HepG2 (cell line): ENCODE data around the gene RECQL5. TPM values are rescaled to one million over a fixed set of nuclear protein-coding genes. Genes with fewer than 3 reads are reported as not detected.

Source experiments
- ATAC-seq: fragments of 200-7000 bp; cut with Tn5 transposase; 3 replicates; pipeline ENCODE4 v1.9.1; 2020; ENCODE audit warnings: mild to moderate bottlenecking, moderate library complexity
- BruUV-seq: library from RNA; stranded (reverse); fragments of 400-500 nt; replicated peaks from 2 replicates; lab custom pipeline; 2021; lab: Mats Ljungman, UMichigan
- CTCF ChIA-PET: fragments of 300-600 bp; formaldehyde crosslinking; extraction: SDS; loops from one replicate; lab custom pipeline; 2021; ENCODE audit warnings: low total read pairs, inconsistent platforms, low intra/inter-chr PET ratio; lab: Yijun Ruan, JAX
- POLR2A ChIA-PET: fragments of 350-600 bp; sonication (Branson Sonifier 250); formaldehyde crosslinking; loops from one replicate; lab custom pipeline; 2020; ENCODE audit warnings: antibody characterized with exemption, inconsistent platforms; lab: Yijun Ruan, JAX
- DNase-seq: peaks from one replicate; pipeline ENCODE4 v3.0.0-alpha.2; 2015; ENCODE audit warnings: low spot score
- FAIRE-seq: peaks from 3 replicates; lab custom pipeline; 2011; peaks lifted over from hg19 to GRCh38; lab: Jason Lieb, UNC
- H2AFZ ChIP-seq: one replicate; pipeline ENCODE4 v1.6.1; 2011; ENCODE audit warnings: low read length, inconsistent platforms
- H3K27ac ChIP-seq: fragments of 300-600 bp; 3 replicates; pipeline ENCODE4 v1.8.0; 2011; ENCODE audit warnings: mixed run types, mild to moderate bottlenecking, mixed read lengths, low read length, inconsistent platforms; ENCODE audit not compliant: insufficient read depth; ENCODE audit errors: extremely low read length
- H3K27me3 ChIP-seq, 2 experiments: fragments of 200-600 bp in 1 of 2; 2 replicates in 1 of 2; 3 replicates in 1 of 2; pipeline versions ENCODE4 v1.6.0 to v1.8.0; 2011; ENCODE audit warnings: low read length in 2 of 2, mild to moderate bottlenecking in 2 of 2, moderate library complexity in 2 of 2, inconsistent platforms in 1 of 2; ENCODE audit not compliant: insufficient read depth in 2 of 2, control insufficient read depth in 1 of 2
- H3K36me3 ChIP-seq, 2 experiments: fragments of 200-600 bp in 1 of 2; replicated peaks in 1 of 2; 2 replicates in 1 of 2; 3 replicates in 1 of 2; pipeline versions ENCODE4 v1.5.1 to v1.8.0; 2011; ENCODE audit warnings: low read length in 2 of 2, inconsistent platforms in 1 of 2; ENCODE audit not compliant: insufficient read depth in 2 of 2, control insufficient read depth in 1 of 2
- H3K4me1 ChIP-seq: 2 replicates; pipeline ENCODE4 v1.5.1; 2012; ENCODE audit warnings: low read length, inconsistent platforms; ENCODE audit not compliant: insufficient read depth
- H3K4me2 ChIP-seq: 2 replicates; pipeline ENCODE4 v1.6.0; 2011; ENCODE audit warnings: low read depth, low read length, inconsistent platforms
- H3K4me3 ChIP-seq, 3 experiments: fragments of 200-600 bp in 1 of 3; sonication (generic), shearing (Covaris generic) in 1 of 3; replicated peaks in 1 of 3; 2 replicates each; pipeline ENCODE4 v1.5.1; 2011 to 2016; ENCODE audit warnings: low read length in 3 of 3, inconsistent platforms in 2 of 3, low read depth in 2 of 3, mild to moderate bottlenecking in 2 of 3, control low read depth in 1 of 3, mixed read lengths in 1 of 3; ENCODE audit not compliant: insufficient read depth in 1 of 3
- H3K79me2 ChIP-seq: one replicate; pipeline ENCODE4 v1.6.1; 2011; ENCODE audit warnings: low read length, inconsistent platforms; ENCODE audit not compliant: insufficient read depth
- H3K9ac ChIP-seq: 2 replicates; pipeline ENCODE4 v1.6.0; 2011; ENCODE audit warnings: mild to moderate bottlenecking, low read depth, low read length, inconsistent platforms; ENCODE audit not compliant: insufficient read depth
- H3K9me3 ChIP-seq: 2 replicates; pipeline ENCODE4 v1.5.1; 2012; ENCODE audit warnings: mild to moderate bottlenecking, low read length
- H4K20me1 ChIP-seq: 2 replicates; pipeline ENCODE4 v1.6.0; 2011; ENCODE audit warnings: inconsistent platforms, mild to moderate bottlenecking, low read length, moderate library complexity; ENCODE audit not compliant: insufficient read depth
- HIVEP1 ChIP-seq: sonication (generic); formaldehyde crosslinking; IDR thresholded peaks from 2 replicates; pipeline ENCODE4 v1.4.0; 2020; ENCODE audit warnings: mild to moderate bottlenecking, missing genetic modification reagents
- NKX3-1 ChIP-seq: sonication (generic); formaldehyde crosslinking; IDR thresholded peaks from 2 replicates; pipeline ENCODE4 v1.5.0; 2020; ENCODE audit warnings: missing genetic modification reagents
- ZNF274 ChIP-seq: sonication (generic); formaldehyde crosslinking; IDR thresholded peaks from 2 replicates; pipeline ENCODE4 v1.5.1; 2020; ENCODE audit warnings: mild to moderate bottlenecking, missing genetic modification reagents
- ZNF678 ChIP-seq: sonication (generic); formaldehyde crosslinking; IDR thresholded peaks from 2 replicates; pipeline ENCODE4 v1.4.0; 2020; ENCODE audit warnings: mild to moderate bottlenecking, missing genetic modification reagents
- ZNF687 ChIP-seq: sonication (generic); formaldehyde crosslinking; IDR thresholded peaks from 2 replicates; pipeline ENCODE4 v1.5.1; 2020; ENCODE audit warnings: mild to moderate bottlenecking, missing genetic modification reagents, moderate library complexity
- WGBS: methylation state at CpG from one replicate; pipeline ENCODE4 v1.1.6; 2017; ENCODE audit warnings: low lambda C conversion rate; 5-methylcytosine and 5-hydroxymethylcytosine counted together
- in situ Hi-C: cut with HindIII; loops from 2 replicates; pipeline ENCODE4 v1.10.0; 2017; ENCODE audit warnings: low pct_unique_long_range_greater_than_20kb; ENCODE audit not compliant: extremely low pct_ligation_motif_present
- intact Hi-C: fragments of 100-400 bp; cut with micrococcal nuclease; formaldehyde crosslinking; loops from one replicate; pipeline ENCODE4 v1.10.0; 2022; ENCODE audit not compliant: unreplicated experiment
- polyA plus RNA-seq, 8 experiments: library from polyadenylated mRNA; depleted of rRNA in 3 of 8; stranded (reverse) in 7 of 8; unstranded in 1 of 8; fragments of >200 nt; fragmentation: Illumina TruSeq in 4 of 8; extraction: Trizol in 4 of 8; gene quantifications; 2 replicates each; pipeline versions ENCODE4 v1.2.1 to v1.2.3, GENCODE V29; 2011 to 2016; ENCODE audit warnings: low read depth in 4 of 8, missing spikeins in 1 of 8, mixed read lengths in 1 of 8; ENCODE audit not compliant: insufficient read depth in 1 of 8
- total RNA-seq, 5 experiments: library from RNA; depleted of rRNA; stranded (reverse); fragments of >200 nt; fragmentation: Illumina TruSeq; extraction: Trizol; gene quantifications; 2 replicates each; pipeline ENCODE4 v1.2.3, GENCODE V29; 2016; ENCODE audit warnings: low read depth in 1 of 5
- TF ChIP-seq, protein P1 (sequence below): sonication (generic); formaldehyde crosslinking; IDR thresholded peaks from 2 replicates; pipeline ENCODE4 v1.5.0; 2020; ENCODE audit warnings: missing genetic modification reagents, mild to moderate bottlenecking, borderline replicate concordance

Gene RECQL5
- total and polyA plus RNA-seq, 2 of the 13 experiments (the other 11 are each of a cell fraction or from before 2014, with no cell fraction given) = 27.7 to 32.0 TPM

GRCh38 chr17:75584849-75585175 is 82.1 kb downstream of the RECQL5 start:
- Histone ChIP-seq H2AFZ (no peak overlapping the region), H3K9ac (0 out of 2 replicates have a peak overlapping the region, but pooled peaks have one; percentile 11), H3K9me3 (no peaks in the 10 kb centered on the region), H3K27ac (no peak overlapping the region), H3K4me3 (peak overlapping the region in 1 of 3 experiments; percentile 39; a peak in 2 of 6 replicates), H4K20me1 (no peaks in the 10 kb centered on the region), H3K79me2 (no peaks in the 10 kb centered on the region), H3K27me3 (peaks cover 0 to 8% of the 10 kb centered on the region in 2 experiments; a peak in 2 of 5 replicates), H3K36me3 (no peaks in the 10 kb centered on the region), H3K4me1 (peaks cover 46% of the 10 kb centered on the region), H3K4me2 (peak overlapping the region; percentile 69)
- TF ChIP-seq HIVEP1 = 0 out of 2 replicates have a peak, but pooled peaks have one; percentile 5
- TF ChIP-seq, protein P1, sequence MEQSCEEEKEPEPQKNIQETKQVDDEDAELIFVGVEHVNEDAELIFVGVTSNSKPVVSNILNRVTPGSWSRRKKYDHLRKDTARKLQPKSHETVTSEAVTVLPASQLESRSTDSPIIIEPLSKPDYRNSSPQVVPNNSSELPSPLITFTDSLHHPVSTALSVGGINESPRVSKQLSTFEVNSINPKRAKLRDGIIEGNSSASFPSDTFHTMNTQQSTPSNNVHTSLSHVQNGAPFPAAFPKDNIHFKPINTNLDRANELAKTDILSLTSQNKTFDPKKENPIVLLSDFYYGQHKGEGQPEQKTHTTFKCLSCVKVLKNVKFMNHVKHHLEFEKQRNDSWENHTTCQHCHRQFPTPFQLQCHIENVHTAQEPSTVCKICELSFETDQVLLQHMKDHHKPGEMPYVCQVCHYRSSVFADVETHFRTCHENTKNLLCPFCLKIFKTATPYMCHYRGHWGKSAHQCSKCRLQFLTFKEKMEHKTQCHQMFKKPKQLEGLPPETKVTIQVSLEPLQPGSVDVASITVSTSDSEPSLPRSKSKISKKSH (CRISPR knock-in tag) = peak; percentile 28; the same call in 1 of the 2 replicates
- TF ChIP-seq ZNF678 (CRISPR knock-in tag) = no peak
- peak; percentile 23; the same call in 1 of the 2 replicates for TF ChIP-seq ZNF687 (CRISPR knock-in tag)
- no peak for TF ChIP-seq NKX3-1 (CRISPR knock-in tag)
- 0 out of 2 replicates have a peak, but pooled peaks have one; percentile 43 for TF ChIP-seq ZNF274
- no TSS peak for BruUV-seq
- CTCF ChIA-PET = no interaction called here
- no peak for FAIRE-seq
- WGBS = 29% methylated on average over 4 of the region's 7 CpGs
- peak; percentile 12; the same call in 2 of the 3 replicates for ATAC-seq
- intact Hi-C loops = loop anchor here (5.0 kb wide), 1 partner anchor 58 kb away; the partner anchor contains the start of gene LLGL2
- POLR2A ChIA-PET = no interaction called here
- no peak for DNase-seq
- in situ Hi-C loops = no loop called here
